SU-DHL-6 (cell line): ENCODE data around the gene ADAT1.

Source experiments
- EZH2phosphoT487 ChIP-seq: fragments of 200-600 bp; sonication (generic), shearing (Covaris generic); conservative IDR thresholded peaks from 2 replicates; pipeline ENCODE4 v1.6.1; 2018; ENCODE audit warnings: mild to moderate bottlenecking, antibody characterized with exemption, low read length, moderate library complexity, mixed read lengths
- TF ChIP-seq, protein P1 (sequence below): fragments of 200-600 bp; sonication (generic); IDR thresholded peaks from one replicate; pipeline ENCODE4 v1.5.1; 2017; ENCODE audit warnings: antibody characterized with exemption, mild to moderate bottlenecking, low read length, moderate library complexity; ENCODE audit not compliant: insufficient read depth, poor library complexity, severe bottlenecking

GRCh38 chr16:75572864-75573542, 50.1 kb downstream of the ADAT1 start:
- TF ChIP-seq, protein P1, sequence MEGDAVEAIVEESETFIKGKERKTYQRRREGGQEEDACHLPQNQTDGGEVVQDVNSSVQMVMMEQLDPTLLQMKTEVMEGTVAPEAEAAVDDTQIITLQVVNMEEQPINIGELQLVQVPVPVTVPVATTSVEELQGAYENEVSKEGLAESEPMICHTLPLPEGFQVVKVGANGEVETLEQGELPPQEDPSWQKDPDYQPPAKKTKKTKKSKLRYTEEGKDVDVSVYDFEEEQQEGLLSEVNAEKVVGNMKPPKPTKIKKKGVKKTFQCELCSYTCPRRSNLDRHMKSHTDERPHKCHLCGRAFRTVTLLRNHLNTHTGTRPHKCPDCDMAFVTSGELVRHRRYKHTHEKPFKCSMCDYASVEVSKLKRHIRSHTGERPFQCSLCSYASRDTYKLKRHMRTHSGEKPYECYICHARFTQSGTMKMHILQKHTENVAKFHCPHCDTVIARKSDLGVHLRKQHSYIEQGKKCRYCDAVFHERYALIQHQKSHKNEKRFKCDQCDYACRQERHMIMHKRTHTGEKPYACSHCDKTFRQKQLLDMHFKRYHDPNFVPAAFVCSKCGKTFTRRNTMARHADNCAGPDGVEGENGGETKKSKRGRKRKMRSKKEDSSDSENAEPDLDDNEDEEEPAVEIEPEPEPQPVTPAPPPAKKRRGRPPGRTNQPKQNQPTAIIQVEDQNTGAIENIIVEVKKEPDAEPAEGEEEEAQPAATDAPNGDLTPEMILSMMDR, result no peak
- no peak for TF ChIP-seq EZH2phosphoT487
